K562 (cell line): ENCODE results near the gene GLDC. TPM values are rescaled to one million over a fixed set of nuclear protein-coding genes. Genes with fewer than 3 reads are reported as not detected.

Experiments used
- ATAC-seq: fragments of 200-7000 bp; cut with Tn5 transposase; 3 replicates; pipeline ENCODE4 v1.9.1; 2020; ENCODE audit warnings: moderate library complexity
- BruUV-seq: library from RNA; stranded (reverse); fragments of 400-500 nt; replicated peaks from 2 replicates; lab custom pipeline; 2021; lab: Mats Ljungman, UMichigan
- CTCF ChIA-PET: fragments of 300-600 bp; formaldehyde crosslinking; extraction: SDS; loops from one replicate; lab custom pipeline; 2021; ENCODE audit warnings: low intra/inter-chr PET ratio; lab: Yijun Ruan, JAX
- POLR2A ChIA-PET: fragments of 300-600, 350-650 bp; sonication (Branson Sonifier 250); formaldehyde crosslinking; extraction: SDS; loops from one replicate; lab custom pipeline; 2021; ENCODE audit warnings: antibody characterized with exemption, inconsistent platforms; lab: Yijun Ruan, JAX
- DNase-seq, 4 experiments: peaks; one replicate each; pipeline versions ENCODE4 v3.0.0 to v3.0.0-alpha.2; 2011 to 2018; ENCODE audit warnings: low spot score in 3 of 4, mixed read lengths in 3 of 4; ENCODE audit errors: extremely low read depth in 1 of 4
- FAIRE-seq: peaks from 2 replicates; lab custom pipeline; 2011; peaks lifted over from hg19 to GRCh38; lab: Jason Lieb, UNC
- H2AFZ ChIP-seq: 2 replicates; pipeline ENCODE4 v1.6.0; 2011; ENCODE audit warnings: low read depth, low read length, control low read depth, inconsistent platforms
- H3K27ac ChIP-seq: fragments of 200-600 bp; 3 replicates; pipeline ENCODE4 v1.8.0; 2011; ENCODE audit warnings: low read depth, mild to moderate bottlenecking, control low read depth, inconsistent platforms, low read length, moderate library complexity, mixed read lengths; ENCODE audit errors: extremely low read depth
- H3K27me3 ChIP-seq, 2 experiments: fragments of 300-600 bp in 1 of 2; 2 replicates in 1 of 2; 3 replicates in 1 of 2; pipeline versions ENCODE4 v1.6.0 to v1.8.0; 2011; ENCODE audit warnings: inconsistent platforms in 2 of 2, low read length in 2 of 2, mild to moderate bottlenecking in 1 of 2, mixed read lengths in 1 of 2, moderate library complexity in 1 of 2; ENCODE audit not compliant: control insufficient read depth in 2 of 2, insufficient read depth in 2 of 2
- H3K36me3 ChIP-seq: fragments of 300-600 bp; 3 replicates; pipeline ENCODE4 v1.8.0; 2011; ENCODE audit warnings: mild to moderate bottlenecking, low read length, inconsistent platforms; ENCODE audit not compliant: control insufficient read depth, insufficient read depth
- H3K4me1 ChIP-seq, 2 experiments: fragments of 200-600 bp in 1 of 2; replicated peaks in 1 of 2; 2 replicates in 1 of 2; 3 replicates in 1 of 2; pipeline versions ENCODE4 v1.5.1 to v1.8.0; 2011; ENCODE audit warnings: inconsistent platforms in 2 of 2, low read length in 2 of 2, mild to moderate bottlenecking in 1 of 2, mixed read lengths in 1 of 2, moderate library complexity in 1 of 2; ENCODE audit not compliant: control insufficient read depth in 2 of 2, insufficient read depth in 2 of 2
- H3K4me2 ChIP-seq: 2 replicates; pipeline ENCODE4 v1.6.1; 2011; ENCODE audit warnings: low read length, control low read depth, inconsistent platforms, mixed read lengths; ENCODE audit not compliant: insufficient read depth
- H3K4me3 ChIP-seq: fragments of 200-600 bp; sonication (generic), shearing (Covaris generic); 2 replicates; pipeline ENCODE4 v1.5.1; 2016; ENCODE audit warnings: control low read depth, inconsistent platforms
- H3K79me2 ChIP-seq: fragments of 200-600 bp; 3 replicates; pipeline ENCODE4 v1.8.0; 2011; ENCODE audit warnings: low read length, inconsistent platforms; ENCODE audit not compliant: control insufficient read depth, insufficient read depth
- H3K9ac ChIP-seq, 2 experiments: 2 replicates each; pipeline versions ENCODE4 v1.6.0 to v1.6.1; 2011; ENCODE audit warnings: low read depth in 2 of 2, low read length in 2 of 2, control low read depth in 1 of 2, inconsistent platforms in 1 of 2, mild to moderate bottlenecking in 1 of 2, mixed read lengths in 1 of 2; ENCODE audit not compliant: insufficient read depth in 1 of 2
- H3K9me1 ChIP-seq: one replicate; pipeline ENCODE4 v1.6.0; 2011; ENCODE audit warnings: inconsistent platforms, mild to moderate bottlenecking, low read length, moderate library complexity; ENCODE audit not compliant: control insufficient read depth, insufficient read depth
- H3K9me3 ChIP-seq: replicated peaks from 2 replicates; pipeline ENCODE4 v1.5.1; 2011; ENCODE audit warnings: low read depth, low read length, inconsistent platforms; ENCODE audit not compliant: control insufficient read depth, insufficient read depth
- H4K20me1 ChIP-seq: replicated peaks from 2 replicates; pipeline ENCODE4 v1.6.1; 2011; ENCODE audit warnings: low read length, inconsistent platforms, mixed read lengths; ENCODE audit not compliant: control insufficient read depth, insufficient read depth
- DNMT1 ChIP-seq: fragments of 450-650 bp; IDR thresholded peaks from 2 replicates; pipeline ENCODE4 v1.6.1; 2016; ENCODE audit warnings: antibody characterized with exemption, mild to moderate bottlenecking
- HDAC8 ChIP-seq: fragments of 450-650 bp; IDR thresholded peaks from 2 replicates; pipeline ENCODE4 v1.6.1; 2016; ENCODE audit warnings: mild to moderate bottlenecking, missing genetic modification characterization, moderate library complexity, missing compliant biosample characterization
- MEF2D ChIP-seq: conservative IDR thresholded peaks from 2 replicates; pipeline ENCODE4 v1.6.1; 2016; ENCODE audit warnings: low read depth, missing genetic modification characterization, missing compliant biosample characterization
- PTTG1 ChIP-seq: fragments of 450-650 bp; IDR thresholded peaks from 2 replicates; pipeline ENCODE4 v1.6.1; 2016; ENCODE audit warnings: low read depth, mild to moderate bottlenecking, missing genetic modification characterization, missing compliant biosample characterization
- RAD21 ChIP-seq, 2 experiments: fragments of 250-450 bp in 1 of 2; fragments of 450-650 bp in 1 of 2; sonication (Bioruptor Pico) in 1 of 2; formaldehyde crosslinking in 1 of 2; IDR thresholded peaks in 1 of 2; conservative IDR thresholded peaks in 1 of 2; 2 replicates each; pipeline versions ENCODE4 v1.4.0 to v1.8.0; 2020 to 2022; ENCODE audit warnings: mild to moderate bottlenecking in 2 of 2, moderate library complexity in 1 of 2
- RAD51 ChIP-seq: fragments of 450-650 bp; IDR thresholded peaks from 2 replicates; pipeline ENCODE4 v1.7.1; 2016; ENCODE audit warnings: low read depth, mild to moderate bottlenecking, borderline replicate concordance
- SREBF1 ChIP-seq: fragments of 150-350 bp; IDR thresholded peaks from 2 replicates; pipeline ENCODE4 v1.6.1; 2014; ENCODE audit warnings: antibody characterized with exemption, low read depth, low read length, borderline replicate concordance
- WGBS: fragments of 100-300 bp; shearing (Covaris generic); methylation state at CpG from one replicate; pipeline ENCODE4 v1.1.6; 2016; ENCODE audit warnings: low coverage, mixed read lengths; ENCODE audit not compliant: insufficient coverage; ENCODE audit errors: missing lambda C conversion rate; 5-methylcytosine and 5-hydroxymethylcytosine counted together
- in situ Hi-C: fragments of 300-500 bp; cut with MboI; formaldehyde crosslinking; loops from 4 replicates; pipeline ENCODE4 v1.15.0; 2018; ENCODE audit warnings: inconsistent platforms, mixed read lengths
- intact Hi-C: fragments of 100-400 bp; cut with micrococcal nuclease; formaldehyde crosslinking; loops from 2 replicates; pipeline ENCODE4 v1.14.2; 2022
- polyA plus RNA-seq, 8 experiments: library from polyadenylated mRNA; depleted of rRNA in 4 of 8; stranded (reverse) in 5 of 8; unstranded in 3 of 8; fragments of >200 nt; fragmentation: Nextera tagmentation in 2 of 8; fragmentation: Illumina TruSeq in 1 of 8; extraction: Ambion mirVana in 2 of 8; extraction: Trizol in 1 of 8; gene quantifications; 2 replicates each; pipeline versions ENCODE4 v1.2.1 to v1.2.3, GENCODE V29; 2011 to 2014; ENCODE audit warnings: inconsistent platforms in 1 of 8, missing spikeins in 1 of 8
- total RNA-seq, 7 experiments: library from RNA; depleted of rRNA in 6 of 7; stranded (reverse); fragments of >200 nt in 6 of 7; fragmentation: Illumina TruSeq in 2 of 7; extraction: Trizol in 2 of 7; gene quantifications; 2 replicates each; pipeline versions ENCODE4 v1.2.1 to v1.2.3, GENCODE V29; 2011 to 2021; ENCODE audit warnings: low replicate concordance in 1 of 7
- TF ChIP-seq, protein P1 (sequence below): sonication (generic); formaldehyde crosslinking; IDR thresholded peaks from 2 replicates; pipeline ENCODE4 v1.8.1; 2023; ENCODE audit warnings: mild to moderate bottlenecking, missing genetic modification reagents
- TF ChIP-seq, protein P2 (sequence below), 3 experiments: IDR thresholded peaks in 2 of 3; conservative IDR thresholded peaks in 1 of 3; 2 replicates each; pipeline ENCODE4 v1.5.1; 2011 to 2012; ENCODE audit warnings: low read length in 3 of 3, mild to moderate bottlenecking in 3 of 3, control low read depth in 2 of 3, improper control_type of control experiment in 1 of 3, inconsistent platforms in 1 of 3, low read depth in 1 of 3, mixed read lengths in 1 of 3, moderate library complexity in 1 of 3; ENCODE audit not compliant: insufficient read depth in 2 of 3

GLDC gene
- total and polyA plus RNA-seq, 9 of the 15 experiments (the other 6 are each of a cell fraction or from before 2014, with no cell fraction given): 0.03 to 0.27 (median 0.08) TPM; not detected in 6

GRCh38 chr9:6687180-6687579 lies 41.7 kb upstream of the GLDC start (continued):
- TF ChIP-seq HDAC8 (tag) (no peak), RAD51 (no peak), MEF2D (tag) (no peak), SREBF1 (no peak), PTTG1 (tag) (no peak)
- TF ChIP-seq, protein P1, sequence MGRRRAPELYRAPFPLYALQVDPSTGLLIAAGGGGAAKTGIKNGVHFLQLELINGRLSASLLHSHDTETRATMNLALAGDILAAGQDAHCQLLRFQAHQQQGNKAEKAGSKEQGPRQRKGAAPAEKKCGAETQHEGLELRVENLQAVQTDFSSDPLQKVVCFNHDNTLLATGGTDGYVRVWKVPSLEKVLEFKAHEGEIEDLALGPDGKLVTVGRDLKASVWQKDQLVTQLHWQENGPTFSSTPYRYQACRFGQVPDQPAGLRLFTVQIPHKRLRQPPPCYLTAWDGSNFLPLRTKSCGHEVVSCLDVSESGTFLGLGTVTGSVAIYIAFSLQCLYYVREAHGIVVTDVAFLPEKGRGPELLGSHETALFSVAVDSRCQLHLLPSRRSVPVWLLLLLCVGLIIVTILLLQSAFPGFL (CRISPR knock-in tag): no peak
- TF ChIP-seq, all 486 proteins: peak for 0

GRCh38 chr9:6686396-6686795 lies 40.9 kb upstream of the GLDC start:
- ChIA-PET POLR2A (no interaction called here), CTCF (no interaction called here)
- DNase-seq (no peak), FAIRE-seq (no peak), ATAC-seq (no peak)
- Histone ChIP-seq H3K36me3 (no peaks in the 10 kb centered on the region), H3K9ac (no peak overlapping the region), H3K4me3 (no peak overlapping the region), H3K27me3 (no peaks in the 10 kb centered on the region), H3K27ac (0 out of 3 replicates have a peak overlapping the region, but pooled peaks have one; percentile 26), H3K4me1 (peaks cover 0 to 11% of the 10 kb centered on the region in 2 experiments; a peak in 2 of 5 replicates), H3K9me3 (no peaks in the 10 kb centered on the region), H4K20me1 (no peaks in the 10 kb centered on the region), H3K9me1 (no peaks in the 10 kb centered on the region), H2AFZ (no peak overlapping the region), H3K4me2 (no peak overlapping the region), H3K79me2 (peaks cover 18% of the 10 kb centered on the region)
- intact Hi-C loops: no loop called here
- in situ Hi-C loops: no loop called here
- TF ChIP-seq RAD21 (CRISPR knock-in tag; conservative IDR thresholded peaks at IDR 0.05 in 1 of 2, IDR thresholded peaks at IDR 0.05 in 1 of 2): peak; percentile 26 to 45
- TF ChIP-seq DNMT1: no peak
- TF ChIP-seq, protein P2, sequence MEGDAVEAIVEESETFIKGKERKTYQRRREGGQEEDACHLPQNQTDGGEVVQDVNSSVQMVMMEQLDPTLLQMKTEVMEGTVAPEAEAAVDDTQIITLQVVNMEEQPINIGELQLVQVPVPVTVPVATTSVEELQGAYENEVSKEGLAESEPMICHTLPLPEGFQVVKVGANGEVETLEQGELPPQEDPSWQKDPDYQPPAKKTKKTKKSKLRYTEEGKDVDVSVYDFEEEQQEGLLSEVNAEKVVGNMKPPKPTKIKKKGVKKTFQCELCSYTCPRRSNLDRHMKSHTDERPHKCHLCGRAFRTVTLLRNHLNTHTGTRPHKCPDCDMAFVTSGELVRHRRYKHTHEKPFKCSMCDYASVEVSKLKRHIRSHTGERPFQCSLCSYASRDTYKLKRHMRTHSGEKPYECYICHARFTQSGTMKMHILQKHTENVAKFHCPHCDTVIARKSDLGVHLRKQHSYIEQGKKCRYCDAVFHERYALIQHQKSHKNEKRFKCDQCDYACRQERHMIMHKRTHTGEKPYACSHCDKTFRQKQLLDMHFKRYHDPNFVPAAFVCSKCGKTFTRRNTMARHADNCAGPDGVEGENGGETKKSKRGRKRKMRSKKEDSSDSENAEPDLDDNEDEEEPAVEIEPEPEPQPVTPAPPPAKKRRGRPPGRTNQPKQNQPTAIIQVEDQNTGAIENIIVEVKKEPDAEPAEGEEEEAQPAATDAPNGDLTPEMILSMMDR (IDR thresholded peaks at IDR 0.05 in 2 of 3, conservative IDR thresholded peaks at IDR 0.05 in 1 of 3; ENCODE audit: insufficient read depth in 2 of 3, low read depth in 1 of 3, low read length in 3 of 3): peak; percentile 4 to 43 (median 20); a peak in 2 of 6 replicates
- 52% methylated on average over 2 of the region's 3 CpGs for WGBS
- BruUV-seq: no TSS peak
